ENCODE data around the gene GRM7.

GRM7 gene

DNA sequence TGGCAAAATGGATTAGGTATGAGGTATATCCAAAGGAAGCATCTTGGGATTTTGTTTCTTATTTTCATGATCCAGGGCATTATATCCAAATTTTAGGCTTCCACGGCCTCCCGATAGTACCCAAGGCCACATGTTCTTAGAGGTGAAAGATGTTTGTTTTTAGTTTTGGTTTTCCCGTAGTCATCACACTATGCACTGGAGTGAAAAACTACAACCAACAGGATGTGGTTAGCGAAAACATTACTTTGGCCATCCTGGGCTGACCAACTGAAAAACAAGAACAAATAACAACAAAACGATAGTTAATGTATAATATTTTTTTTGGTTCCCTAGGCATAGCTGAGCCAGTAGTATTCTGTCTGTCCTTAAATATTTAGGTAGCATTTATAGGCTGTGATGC, 749.7 kb downstream of the GRM7 start:
- no peak for DNase-seq

DNA sequence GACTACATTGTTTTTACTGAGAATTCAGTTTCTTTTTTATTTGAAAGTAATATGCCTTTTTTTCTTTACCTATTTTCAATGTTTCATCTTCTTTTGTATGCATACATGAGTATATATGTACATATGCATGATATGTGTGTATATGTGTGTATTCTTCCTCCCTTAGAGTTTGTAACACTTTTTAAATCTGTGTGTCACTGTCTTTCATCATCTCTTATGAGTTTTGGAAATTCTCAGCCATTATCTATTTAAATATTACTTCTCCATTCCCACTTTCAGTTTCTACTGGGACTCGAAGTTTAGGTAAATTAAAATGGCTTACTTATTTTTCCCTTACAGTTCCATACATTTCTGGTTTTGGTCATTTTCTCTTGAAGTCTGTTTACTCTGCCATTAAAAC, 754.1 kb downstream of the GRM7 start:
- no peak for DNase-seq

DNA sequence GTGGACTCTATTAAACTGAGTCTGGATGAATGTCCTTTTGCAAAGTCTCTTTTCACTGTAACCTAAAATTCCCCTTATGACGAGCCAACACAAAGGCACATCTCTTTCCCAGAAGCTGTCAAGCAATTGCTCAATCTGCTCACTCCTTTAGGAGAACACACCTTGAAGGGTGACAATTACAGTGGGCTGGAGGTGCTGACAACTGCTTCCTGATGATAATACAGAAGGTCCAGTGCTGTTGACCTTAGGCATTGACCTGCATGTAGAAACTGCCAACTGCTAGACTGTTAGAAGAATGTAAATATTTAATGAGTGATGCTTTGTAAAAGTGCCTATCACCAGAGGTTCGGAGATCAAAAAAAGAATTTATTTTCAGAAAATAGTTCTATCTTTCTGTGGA, 757.7 kb downstream of the GRM7 start:
- DNase-seq = no peak

DNA sequence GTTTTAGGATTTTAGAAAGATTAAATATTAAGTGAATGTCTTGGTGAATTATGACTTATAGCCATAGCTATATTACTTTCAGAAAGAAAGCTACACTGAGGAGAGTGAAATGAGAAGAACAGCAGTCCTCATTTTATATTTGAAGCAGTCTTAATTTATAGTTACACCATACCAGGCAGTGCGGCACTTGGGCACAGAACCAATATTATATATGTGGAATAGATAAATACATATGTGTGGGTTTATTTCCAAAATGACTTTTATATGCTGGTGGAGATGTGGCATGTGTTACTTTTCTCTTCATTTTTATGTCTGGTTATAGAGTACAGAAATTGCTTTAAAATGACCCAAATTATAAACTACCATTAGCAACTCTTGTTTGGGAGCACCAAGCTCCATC, 759.5 kb downstream of the GRM7 start:
- DNase-seq = no peak

- no peak for DNase-seq
Measured at GRCh38 chr3:7621046-7621630, 760.2 kb downstream of the GRM7 start.

DNA sequence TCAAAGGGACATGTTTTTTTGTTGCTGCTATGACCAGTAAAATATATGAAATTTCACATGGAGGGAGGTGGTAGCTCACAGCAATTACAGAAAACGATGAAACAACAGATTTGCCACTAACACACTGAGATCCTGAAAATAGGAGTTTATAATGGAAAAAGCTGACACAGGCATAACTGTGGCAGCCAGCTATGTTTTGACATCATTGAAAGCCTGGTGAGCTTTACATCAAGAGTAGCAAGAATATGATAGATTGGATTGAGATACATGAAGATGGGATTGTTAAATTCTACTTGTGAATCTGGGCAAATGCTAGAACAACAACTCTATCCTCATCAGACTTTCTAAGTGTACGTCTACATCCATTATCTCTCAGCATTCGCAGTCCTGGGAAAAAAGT, 760.7 kb downstream of the GRM7 start:
- DNase-seq = no peak

DNA sequence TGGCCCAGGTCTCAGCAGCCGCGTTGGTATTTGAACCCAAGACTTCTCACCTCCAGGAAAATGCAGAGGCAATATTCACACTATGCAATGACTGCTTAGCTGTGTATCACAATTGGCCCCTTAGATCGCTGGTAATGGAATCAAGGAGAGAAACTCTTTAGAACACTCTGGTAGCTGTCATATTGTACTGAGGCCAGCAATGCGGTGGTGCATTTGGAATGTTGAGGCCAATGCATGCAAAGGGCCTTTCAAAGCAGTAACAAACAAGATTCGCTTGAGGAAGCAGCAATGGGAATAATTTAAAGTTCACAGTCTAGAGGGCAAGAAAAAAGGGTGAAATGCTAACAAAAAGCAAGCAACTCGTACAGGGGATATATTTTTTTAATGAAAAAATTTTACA, 764.1 kb downstream of the GRM7 start:
- no peak for DNase-seq

- no peak for DNase-seq
Measured at GRCh38 chr3:7630351-7630911, 769.5 kb downstream of the GRM7 start.

DNA sequence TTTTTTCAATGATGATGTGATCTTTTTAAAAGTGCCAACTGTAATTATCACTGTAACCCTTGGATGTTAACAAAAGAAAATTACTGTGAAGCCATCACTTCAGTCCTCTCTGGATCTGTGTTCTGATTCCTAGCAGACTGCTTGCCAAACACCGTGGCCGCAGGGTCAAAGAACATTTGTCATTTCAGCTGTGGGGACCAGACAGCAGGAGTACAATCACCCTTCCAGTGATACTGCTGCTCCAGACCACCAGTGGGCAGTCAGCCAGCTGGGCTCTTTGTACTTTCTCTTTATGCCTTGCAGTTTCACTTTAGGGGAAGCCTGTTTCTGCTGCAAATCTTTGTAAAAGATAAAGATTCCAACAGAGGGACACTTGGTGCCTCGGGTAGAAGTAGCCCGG, 770.0 kb downstream of the GRM7 start:
- no peak for DNase-seq

DNA sequence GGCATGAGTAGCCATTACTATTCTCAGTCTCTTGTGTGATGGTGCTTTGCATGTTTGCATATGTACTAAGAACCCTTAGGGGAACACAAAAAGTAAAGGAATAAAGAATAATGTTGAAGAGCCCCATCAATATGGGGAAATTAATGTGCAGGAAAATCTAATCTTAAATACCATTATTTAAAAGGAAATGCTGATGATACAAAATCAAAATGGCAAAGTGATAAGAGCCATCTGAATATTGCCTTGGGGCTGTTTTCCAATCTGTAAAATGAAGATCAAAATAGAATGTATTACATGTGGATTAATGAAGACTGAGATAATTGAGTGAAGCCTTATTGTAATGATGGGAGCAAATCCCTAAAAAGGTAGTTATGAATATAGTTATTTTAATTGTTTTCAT, 771.4 kb downstream of the GRM7 start:
- DNase-seq = no peak

DNA sequence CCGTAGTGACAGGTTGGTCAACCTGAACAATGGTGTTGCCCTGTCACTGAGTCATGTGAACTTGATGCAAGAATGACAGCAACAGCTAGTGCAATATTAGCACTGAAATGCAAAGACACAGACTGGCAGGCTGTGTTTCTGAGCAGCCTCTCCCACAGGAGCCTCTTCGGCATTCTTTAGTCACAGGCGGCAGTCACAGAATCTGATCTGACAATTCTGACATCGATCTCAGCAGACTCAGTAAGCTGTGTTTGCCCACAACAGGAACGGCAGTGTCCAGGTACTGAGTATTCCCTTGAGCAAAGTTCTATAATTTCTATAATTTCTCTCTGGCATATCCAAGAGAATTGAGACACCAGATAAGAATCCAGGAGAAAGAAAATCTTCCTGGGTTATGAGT, 776.8 kb downstream of the GRM7 start:
- no peak for DNase-seq

DNA sequence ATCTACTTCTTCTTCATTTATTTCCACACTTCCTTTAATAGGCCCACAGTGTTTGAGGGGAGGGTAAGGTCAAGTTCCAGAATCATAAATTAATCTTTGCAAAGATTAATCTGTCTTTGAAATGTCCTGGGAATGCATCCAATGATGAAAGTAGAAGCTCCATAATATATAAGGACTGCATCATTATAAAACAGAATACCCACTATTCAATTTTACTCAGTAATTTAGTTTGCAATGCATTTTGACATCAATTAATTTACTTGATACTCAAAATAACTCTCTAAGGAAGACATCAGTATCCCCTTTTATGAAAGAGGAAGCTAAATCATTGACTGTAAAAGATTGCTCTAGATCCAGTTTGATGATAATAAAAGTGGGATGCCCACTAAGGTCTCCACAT, 777.2 kb downstream of the GRM7 start:
- no peak for DNase-seq

- no peak for DNase-seq
Measured at GRCh38 chr3:7640787-7641186, 779.9 kb downstream of the GRM7 start.

DNA sequence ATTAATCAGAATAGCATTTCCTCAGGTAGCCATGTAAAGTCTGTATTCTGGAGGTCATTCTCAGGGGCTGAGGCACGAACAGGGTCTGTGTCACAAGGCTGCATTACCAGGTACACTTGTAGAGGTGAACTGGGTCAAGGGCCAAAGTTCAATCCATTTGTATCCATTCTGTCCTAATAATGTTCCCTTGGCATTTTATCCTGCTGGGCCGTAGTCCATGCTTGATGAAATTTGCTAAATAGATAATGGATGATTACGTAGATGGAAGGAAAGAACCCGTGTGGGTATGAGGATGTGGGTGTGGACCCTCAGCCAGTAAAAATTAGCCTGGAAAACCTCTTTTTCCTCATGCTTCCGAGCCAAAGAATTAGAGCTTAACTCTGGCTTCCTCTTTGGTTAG, 785.9 kb downstream of the GRM7 start:
- DNase-seq = no peak

DNA sequence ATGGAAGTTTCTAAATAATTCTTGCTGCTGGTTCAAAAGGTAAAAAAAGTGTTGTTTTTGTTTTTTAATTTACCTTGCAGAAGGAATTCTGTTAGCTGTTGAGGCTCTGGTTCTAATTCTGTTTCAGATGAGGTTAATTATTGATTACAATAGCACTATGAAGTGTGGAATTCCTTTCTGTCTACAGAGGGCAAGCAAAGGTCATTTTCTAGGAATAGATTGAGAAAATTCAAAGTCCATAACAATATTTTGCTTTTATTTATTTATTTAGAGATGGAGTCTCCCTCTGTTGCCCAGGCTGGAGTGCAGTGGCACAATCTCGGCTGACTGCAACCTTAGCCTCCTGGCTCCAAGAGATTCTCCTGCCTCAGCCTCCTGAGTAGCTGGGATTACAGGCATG, 789.6 kb downstream of the GRM7 start:
- DNase-seq = no peak

GRCh38 chr3:7651274-7651673, 790.4 kb downstream of the GRM7 start:
- no peak for DNase-seq

- DNase-seq = no peak
Measured at GRCh38 chr3:7657214-7658112, 796.5 kb downstream of the GRM7 start.

GRCh38 chr3:7658294-7658693, 797.4 kb downstream of the GRM7 start:
- no peak for DNase-seq

GRCh38 chr3:7659079-7659478, 798.2 kb downstream of the GRM7 start:
- peak; percentile 57 for DNase-seq

- no peak for DNase-seq
Measured at GRCh38 chr3:7663771-7664170, 802.9 kb downstream of the GRM7 start.

- DNase-seq = no peak
Measured at GRCh38 chr3:7667774-7668173, 806.9 kb downstream of the GRM7 start.

DNA sequence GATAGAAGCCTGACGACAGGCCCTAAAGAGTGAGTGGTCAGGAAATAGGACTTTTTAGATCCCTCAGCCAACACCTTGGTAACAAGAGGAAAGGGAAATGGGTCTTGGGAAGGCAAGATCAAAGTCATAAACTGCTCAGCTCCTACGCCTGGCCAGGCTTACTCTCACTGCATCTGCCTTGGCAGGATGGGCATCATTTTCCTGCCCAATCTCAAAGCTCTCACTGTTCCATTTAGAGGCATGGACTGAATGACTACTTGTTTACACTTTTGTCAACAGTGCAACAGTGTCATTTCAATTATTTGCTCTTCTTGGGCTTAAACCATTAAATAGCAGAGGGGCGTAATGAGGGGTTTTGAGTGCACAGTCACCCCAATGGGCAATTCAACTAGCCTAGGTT, 808.7 kb downstream of the GRM7 start:
- DNase-seq = no peak

DNA sequence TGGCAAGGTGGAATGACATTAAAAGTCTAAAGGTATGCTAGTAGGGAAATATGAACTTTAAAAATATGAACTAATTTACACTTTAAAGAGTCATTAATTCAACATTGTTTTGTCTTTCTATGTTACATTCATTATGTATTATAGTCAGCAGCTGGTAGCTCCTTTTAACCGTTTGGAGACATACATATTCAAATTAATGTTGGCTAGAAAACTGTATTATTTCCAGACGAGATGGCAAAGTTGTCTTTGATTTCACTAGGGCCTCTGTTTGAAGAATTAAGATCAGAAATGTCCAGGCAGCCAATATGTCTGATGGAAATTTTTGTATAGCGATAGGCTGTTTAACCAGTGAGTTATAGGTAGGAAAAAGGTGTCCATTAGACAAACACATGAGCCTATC, 817.6 kb downstream of the GRM7 start:
- DNase-seq = no peak

GRCh38 chr3:7682822-7683229, 821.9 kb downstream of the GRM7 start:
- no peak for DNase-seq

DNA sequence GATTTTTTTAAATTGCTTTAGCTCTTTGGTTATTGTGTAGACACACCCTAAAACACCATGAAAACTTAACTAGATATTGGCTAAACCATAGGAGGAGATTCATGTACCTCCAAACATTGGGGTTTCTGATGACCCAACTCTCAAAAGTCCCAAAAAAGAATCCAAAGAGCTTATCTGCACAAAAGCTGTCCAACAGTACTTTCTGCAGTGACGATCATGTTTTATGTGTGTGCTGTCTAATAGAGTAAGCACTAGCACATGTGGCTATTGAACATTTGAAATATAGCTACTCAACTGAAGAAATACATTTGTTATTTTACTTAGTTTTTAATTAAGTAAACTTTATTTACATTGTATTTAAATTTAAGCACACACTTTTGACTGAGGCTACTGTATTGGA, 822.5 kb downstream of the GRM7 start:
- no peak for DNase-seq
